HFFc6 (cell line): Measurements from ENCODE around the gene OPCML. TPM values are rescaled to one million over a fixed set of nuclear protein-coding genes. Genes with fewer than 3 reads are reported as not detected.

Experiments used
- DNase-seq: peaks from one replicate; pipeline ENCODE4 v3.0.0-alpha.2; 2018
- H3K27ac Mint-ChIP-seq: 2 replicates; pipeline ENCODE4 v1.8.0; 2020; ENCODE audit warnings: mild to moderate bottlenecking, mixed read lengths
- H3K27me3 Mint-ChIP-seq: 2 replicates; pipeline ENCODE4 v1.8.0; 2021; ENCODE audit warnings: mild to moderate bottlenecking, moderate library complexity, mixed read lengths; ENCODE audit not compliant: insufficient read depth
- H3K36me3 Mint-ChIP-seq: 2 replicates; pipeline ENCODE4 v1.8.0; 2021; ENCODE audit warnings: low read depth, mixed read lengths
- H3K4me1 Mint-ChIP-seq: 2 replicates; pipeline ENCODE4 v1.8.0; 2020; ENCODE audit warnings: low read depth, mixed read lengths
- H3K4me3 Mint-ChIP-seq: 2 replicates; pipeline ENCODE4 v1.8.0; 2020; ENCODE audit warnings: mild to moderate bottlenecking, moderate library complexity, mixed read lengths
- H3K9me3 Mint-ChIP-seq: 2 replicates; pipeline ENCODE4 v1.8.0; 2020; ENCODE audit warnings: mild to moderate bottlenecking, mixed read lengths
- total RNA-seq, 6 experiments: library from RNA; stranded (reverse); fragmentation: NEBNext Ultra II Directional; extraction: Animal tissue kit (Norgen Biotek cat#: 25700); gene quantifications; 2 replicates in 1 of 6; 3 replicates in 5 of 6; pipeline ENCODE4 v1.2.3, GENCODE V29; 2021
- TF ChIP-seq, protein P1 (sequence below): fragments of 200-600 bp; sonication (generic); IDR thresholded peaks from 2 replicates; pipeline ENCODE4 v1.5.0; 2021; ENCODE audit warnings: antibody characterized with exemption, mild to moderate bottlenecking

Gene OPCML
- total RNA-seq, 6 experiments from 2014 or later = 0.11 to 1.7 (median 0.33) TPM

DNA sequence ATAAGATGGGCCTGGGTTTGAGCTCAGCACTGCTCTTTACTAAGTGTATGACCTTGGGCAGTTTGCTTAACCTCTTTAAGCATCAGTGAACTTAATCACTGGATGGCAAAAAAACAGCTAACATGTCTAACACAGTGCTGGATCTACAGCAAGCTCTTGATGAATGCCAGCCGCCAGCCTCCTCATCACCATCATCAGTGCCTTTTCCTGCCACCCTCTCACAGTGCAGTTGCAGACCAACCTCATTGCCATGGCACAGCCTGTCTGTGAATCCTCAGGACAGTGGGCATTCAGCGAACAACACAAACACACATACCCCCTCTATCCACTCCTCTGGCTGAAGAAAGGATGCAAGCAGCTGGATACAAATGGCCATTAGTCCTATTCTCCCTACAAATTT lies 133.0 kb downstream of the OPCML start:
- no peak overlapping the region for H3K27ac Mint-ChIP-seq
- H3K27me3 Mint-ChIP-seq = no peaks in the 10 kb centered on the region; the same call in 1 of the 2 replicates
- TF ChIP-seq, protein P1, sequence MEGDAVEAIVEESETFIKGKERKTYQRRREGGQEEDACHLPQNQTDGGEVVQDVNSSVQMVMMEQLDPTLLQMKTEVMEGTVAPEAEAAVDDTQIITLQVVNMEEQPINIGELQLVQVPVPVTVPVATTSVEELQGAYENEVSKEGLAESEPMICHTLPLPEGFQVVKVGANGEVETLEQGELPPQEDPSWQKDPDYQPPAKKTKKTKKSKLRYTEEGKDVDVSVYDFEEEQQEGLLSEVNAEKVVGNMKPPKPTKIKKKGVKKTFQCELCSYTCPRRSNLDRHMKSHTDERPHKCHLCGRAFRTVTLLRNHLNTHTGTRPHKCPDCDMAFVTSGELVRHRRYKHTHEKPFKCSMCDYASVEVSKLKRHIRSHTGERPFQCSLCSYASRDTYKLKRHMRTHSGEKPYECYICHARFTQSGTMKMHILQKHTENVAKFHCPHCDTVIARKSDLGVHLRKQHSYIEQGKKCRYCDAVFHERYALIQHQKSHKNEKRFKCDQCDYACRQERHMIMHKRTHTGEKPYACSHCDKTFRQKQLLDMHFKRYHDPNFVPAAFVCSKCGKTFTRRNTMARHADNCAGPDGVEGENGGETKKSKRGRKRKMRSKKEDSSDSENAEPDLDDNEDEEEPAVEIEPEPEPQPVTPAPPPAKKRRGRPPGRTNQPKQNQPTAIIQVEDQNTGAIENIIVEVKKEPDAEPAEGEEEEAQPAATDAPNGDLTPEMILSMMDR = no peak
- no peak overlapping the region for H3K4me3 Mint-ChIP-seq
- peaks cover 69% of the 10 kb centered on the region for H3K9me3 Mint-ChIP-seq
- no peak for DNase-seq
- H3K4me1 Mint-ChIP-seq = no peaks in the 10 kb centered on the region
- no peaks in the 10 kb centered on the region for H3K36me3 Mint-ChIP-seq

GRCh38 chr11:133390803-133391202 lies 141.5 kb downstream of the OPCML start:
- peaks cover 57% of the 10 kb centered on the region for H3K9me3 Mint-ChIP-seq
- no peak overlapping the region for H3K27ac Mint-ChIP-seq
- no peaks in the 10 kb centered on the region for H3K27me3 Mint-ChIP-seq
- DNase-seq = no peak
- no peaks in the 10 kb centered on the region for H3K4me1 Mint-ChIP-seq
- TF ChIP-seq, protein P1 = no peak
- H3K4me3 Mint-ChIP-seq = no peak overlapping the region
- H3K36me3 Mint-ChIP-seq = no peaks in the 10 kb centered on the region

DNA sequence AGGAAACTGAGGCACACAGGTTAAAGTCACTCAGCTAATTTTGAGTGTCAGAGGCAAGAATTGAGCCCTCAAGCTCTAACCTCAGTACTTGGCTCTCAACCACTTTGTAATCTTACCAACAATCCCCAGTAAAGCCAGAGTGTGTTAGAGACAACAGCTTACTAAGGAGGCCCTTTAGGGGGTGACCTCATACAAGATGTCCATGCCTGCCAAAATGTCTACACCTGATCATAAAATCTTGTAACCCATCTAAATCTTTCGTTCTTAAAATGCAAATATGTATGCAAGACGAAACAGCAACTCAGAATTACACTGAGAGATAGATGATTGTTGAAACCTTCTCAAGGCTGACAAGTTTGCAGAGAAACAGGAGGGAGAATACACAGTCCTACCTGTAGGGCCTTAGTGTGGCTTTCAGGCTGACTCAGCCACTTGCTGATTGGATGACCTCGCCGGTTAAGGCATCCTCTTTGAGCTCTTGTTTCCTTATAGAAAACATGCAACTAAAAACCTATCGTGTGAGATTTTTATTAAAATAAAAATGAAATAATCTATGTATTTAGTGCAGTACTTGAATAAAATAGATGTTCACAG lies 143.2 kb downstream of the OPCML start:
- TF ChIP-seq, protein P1 = no peak
- H3K4me3 Mint-ChIP-seq = no peak overlapping the region
- no peaks in the 10 kb centered on the region for H3K27me3 Mint-ChIP-seq
- peaks cover 50% of the 10 kb centered on the region for H3K9me3 Mint-ChIP-seq
- no peaks in the 10 kb centered on the region for H3K36me3 Mint-ChIP-seq
- no peak for DNase-seq
- no peaks in the 10 kb centered on the region for H3K4me1 Mint-ChIP-seq
- H3K27ac Mint-ChIP-seq = no peak overlapping the region

GRCh38 chr11:133388260-133388659 lies 144.0 kb downstream of the OPCML start:
- peaks cover 49% of the 10 kb centered on the region for H3K9me3 Mint-ChIP-seq
- no peak overlapping the region for H3K27ac Mint-ChIP-seq
- TF ChIP-seq, protein P1 = no peak

DNA sequence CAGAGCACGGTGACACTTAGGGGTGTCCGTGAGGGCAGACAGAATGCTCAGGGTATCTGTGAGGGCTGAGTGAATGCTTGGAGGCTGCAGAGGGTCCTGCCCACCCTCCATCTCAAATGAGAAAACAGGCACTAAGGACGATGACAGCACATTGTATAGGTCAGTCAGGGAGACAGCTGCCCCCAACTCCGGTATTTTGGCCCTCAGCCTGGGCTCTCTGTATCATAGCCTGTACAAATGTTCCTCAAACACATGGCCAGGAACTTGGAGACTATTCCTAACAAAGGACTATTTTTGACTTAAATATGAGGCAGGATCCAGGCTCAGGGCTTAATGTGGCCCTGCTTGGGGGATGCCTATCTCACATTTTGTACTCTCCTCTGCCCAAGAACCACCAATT lies 145.4 kb downstream of the OPCML start:
- Mint-ChIP-seq H3K4me1 (no peaks in the 10 kb centered on the region), H3K36me3 (0 out of 2 replicates have a peak, but pooled peaks cover 5% of the 10 kb centered on the region), H3K9me3 (peaks cover 57% of the 10 kb centered on the region), H3K4me3 (no peak overlapping the region), H3K27ac (no peak overlapping the region), H3K27me3 (no peaks in the 10 kb centered on the region)
- TF ChIP-seq, protein P1 = no peak
- no peak for DNase-seq

More at GRCh38 chr11:133388260-133388659, 144.0 kb downstream of the OPCML start:
- Mint-ChIP-seq H3K36me3 (0 out of 2 replicates have a peak, but pooled peaks cover 3% of the 10 kb centered on the region), H3K4me1 (no peaks in the 10 kb centered on the region), H3K27me3 (no peaks in the 10 kb centered on the region), H3K4me3 (no peak overlapping the region)
- DNase-seq = no peak
